HG03342 (cell line): ENCODE results near the gene NUDT3.
"Not testable (repeated sequence)": the region's sequence is repeated elsewhere in the genome, so short reads cannot be mapped to it uniquely, and the experiment has no call there.

Source experiments
- ATAC-seq: cut with Tn5 transposase; IDR thresholded peaks from one replicate; pipeline ENCODE4 v1.9.1; 2021; ENCODE audit warnings: mild to moderate bottlenecking, moderate library complexity; ENCODE audit not compliant: unreplicated experiment

Gene NUDT3

GRCh38 chr6:34346175-34347119 lies 46.0 kb downstream of the NUDT3 start:
- no peak for ATAC-seq

- ATAC-seq = no peak
Measured at GRCh38 chr6:34343806-34344205, 48.7 kb downstream of the NUDT3 start.

GRCh38 chr6:34342247-34342646 lies 50.2 kb downstream of the NUDT3 start:
- ATAC-seq = no peak

GRCh38 chr6:34341481-34341971 lies 50.9 kb downstream of the NUDT3 start:
- no peak for ATAC-seq

DNA sequence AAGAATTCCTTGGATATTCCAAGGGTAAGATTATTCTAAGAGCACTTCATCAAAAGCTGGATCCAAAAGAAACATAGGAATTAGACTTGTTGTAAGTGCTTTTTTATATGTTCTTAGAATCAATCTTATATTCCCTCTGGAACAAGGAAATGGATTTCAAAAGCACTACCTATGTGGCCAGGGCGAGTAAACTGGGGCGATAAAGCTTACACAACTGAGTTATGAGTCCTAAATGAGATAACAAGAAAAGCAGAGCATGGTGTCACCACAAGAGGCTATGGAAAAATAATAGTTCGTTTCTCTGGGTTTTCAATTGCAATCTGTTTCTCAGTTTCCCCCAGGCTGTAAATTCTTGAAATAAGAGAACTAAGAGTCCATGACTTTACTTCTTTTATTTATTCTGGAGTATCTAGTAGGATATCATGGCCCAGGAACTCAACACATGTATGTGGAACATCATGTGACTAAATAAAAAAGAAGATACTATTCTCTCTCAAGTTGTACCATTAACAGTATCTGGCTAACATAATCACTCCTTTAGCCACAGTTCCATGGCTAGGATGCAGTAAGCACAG lies 51.5 kb downstream of the NUDT3 start:
- no peak for ATAC-seq

DNA sequence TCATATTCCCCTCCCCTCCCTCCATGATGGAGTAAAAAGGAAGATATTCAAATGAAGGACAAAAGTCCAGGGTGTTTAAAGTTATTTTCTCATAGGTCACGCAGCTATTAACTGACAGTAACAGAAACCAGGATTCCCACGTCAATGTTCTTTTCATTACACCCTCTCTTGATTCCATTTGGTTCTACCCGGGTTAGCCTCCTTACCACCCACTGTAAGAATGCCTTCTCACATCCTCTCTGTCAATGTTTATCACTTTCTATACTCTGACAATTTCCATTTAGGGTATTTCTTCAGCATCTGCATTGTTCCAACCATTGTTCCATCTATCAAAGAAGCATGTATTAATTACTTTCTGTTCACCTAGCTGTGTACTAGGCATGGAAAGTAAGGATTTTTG lies 52.1 kb downstream of the NUDT3 start:
- ATAC-seq = no peak

DNA sequence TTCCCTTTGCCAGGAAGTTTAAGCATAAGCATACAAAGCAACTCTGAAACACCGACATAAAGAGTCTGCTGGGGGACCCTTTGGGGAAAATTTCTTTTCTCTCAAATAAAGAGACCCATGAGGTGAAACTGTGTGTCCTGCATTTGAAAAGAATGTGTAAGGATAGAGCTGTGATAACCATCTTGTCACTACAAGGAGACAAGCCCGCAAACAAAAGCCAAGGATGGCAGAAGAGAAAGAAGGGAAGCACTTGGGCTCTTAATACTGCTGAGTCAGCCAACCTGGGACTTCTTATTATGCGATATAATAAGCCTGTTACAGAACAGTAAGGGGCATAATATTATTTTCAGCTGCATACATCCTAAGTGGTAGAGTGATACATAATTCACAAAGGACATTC lies 52.5 kb downstream of the NUDT3 start:
- ATAC-seq = no peak

- ATAC-seq = no peak
Measured at GRCh38 chr6:34339432-34339831, 53.0 kb downstream of the NUDT3 start.

- ATAC-seq = no peak
Measured at GRCh38 chr6:34338811-34339210, 53.7 kb downstream of the NUDT3 start.

- ATAC-seq = no peak
Measured at GRCh38 chr6:34338377-34338776, 54.1 kb downstream of the NUDT3 start.

DNA sequence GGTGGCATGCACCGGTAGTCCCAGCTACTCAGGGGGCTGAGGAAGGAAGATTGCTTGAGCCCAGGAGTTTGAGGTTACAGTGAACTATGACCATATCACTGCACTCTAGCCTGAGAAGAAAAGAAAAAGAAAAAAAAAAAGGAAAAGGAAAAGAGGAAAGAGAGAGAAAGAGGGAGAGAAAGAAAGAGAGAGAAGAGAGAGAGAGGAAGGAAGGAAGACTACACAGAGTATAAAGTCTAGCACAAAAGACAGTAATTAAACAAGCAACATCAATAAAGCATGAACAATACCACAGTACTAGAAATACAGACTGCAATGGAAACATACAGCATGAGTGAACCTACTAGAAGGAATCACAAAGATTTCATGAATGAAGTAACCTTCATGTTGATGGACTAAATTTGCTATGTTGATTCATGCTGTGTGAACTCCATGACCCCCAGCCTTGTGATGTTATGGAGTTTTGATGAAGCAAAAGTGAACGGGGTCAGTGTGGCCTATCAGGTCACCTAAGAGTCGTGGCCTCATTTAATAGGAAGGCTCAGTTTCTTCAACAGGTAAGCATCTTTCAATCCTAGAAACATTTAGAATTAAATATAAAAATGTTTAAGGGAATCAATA lies 57.6 kb downstream of the NUDT3 start:
- no peak for ATAC-seq

GRCh38 chr6:34333858-34334257 lies 58.6 kb downstream of the NUDT3 start:
- no peak for ATAC-seq

GRCh38 chr6:34332251-34333198 lies 59.9 kb downstream of the NUDT3 start:
- ATAC-seq = no peak

DNA sequence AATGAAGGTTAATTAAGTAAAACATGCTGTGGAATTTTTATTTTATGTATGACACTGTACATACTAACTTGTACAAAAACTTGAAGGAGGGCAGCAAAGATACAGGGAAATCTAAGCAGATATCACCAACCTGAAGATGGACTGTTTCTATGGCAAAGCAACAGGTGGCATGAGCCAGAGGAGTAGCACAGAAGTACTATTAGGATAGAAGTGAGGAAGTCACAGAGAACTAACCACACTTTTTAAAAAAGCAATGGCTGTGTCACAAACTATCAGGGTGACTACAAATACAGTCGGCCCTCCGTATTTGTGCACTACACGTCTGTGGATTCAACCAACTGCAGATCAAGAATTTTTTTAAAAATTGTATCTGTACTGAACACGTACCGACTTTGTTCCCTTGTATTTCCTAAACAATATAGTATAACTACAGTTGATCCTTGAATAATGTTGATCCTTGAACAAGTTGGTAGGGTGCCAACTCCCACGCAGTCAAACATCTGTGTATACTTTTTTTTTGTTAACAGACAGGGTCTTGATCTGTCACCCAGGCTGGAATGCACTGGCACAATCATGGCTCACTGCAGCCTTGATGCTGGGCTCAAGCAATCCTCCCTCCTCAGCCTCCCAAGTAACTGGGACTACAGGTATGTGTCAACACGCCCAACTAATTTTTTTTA lies 61.0 kb downstream of the NUDT3 start:
- no peak for ATAC-seq

- ATAC-seq = not testable (repeated sequence)
Measured at GRCh38 chr6:34329814-34330213, 62.7 kb downstream of the NUDT3 start.

GRCh38 chr6:34328969-34329368 lies 63.5 kb downstream of the NUDT3 start:
- ATAC-seq = no peak

GRCh38 chr6:34327313-34328205 lies 64.9 kb downstream of the NUDT3 start:
- ATAC-seq = not testable (repeated sequence)

GRCh38 chr6:34325633-34326032 lies 66.8 kb downstream of the NUDT3 start:
- ATAC-seq = no peak
